ENCODE measurements around the gene HMGA1. TPM values are rescaled to one million over a fixed set of nuclear protein-coding genes. Genes with fewer than 3 reads are reported as not detected.

Gene HMGA1
- total and polyA plus RNA-seq, 9 donors = 27.8 to 99.6 (median 81.6) TPM

GRCh38 chr6:34231566-34232336 lies 4.9 kb upstream of the HMGA1 start:
- 95% methylated on average over 13 of the region's 17 CpGs for WGBS (ENCODE audit: insufficient coverage)
- no peak for DNase-seq
- Histone ChIP-seq H3K4me3 (ENCODE audit: low read length) (no peak overlapping the region), H3K4me1 (ENCODE audit: control insufficient read depth, insufficient read depth, low read length) (peaks cover 8% of the 10 kb centered on the region), H3K9me3 (replicated peaks; ENCODE audit: control insufficient read depth, low read depth, low read length) (no peaks in the 10 kb centered on the region), H3K27ac (ENCODE audit: low read length) (no peak overlapping the region), H3K27me3 (ENCODE audit: control insufficient read depth, insufficient read depth, low read length) (peaks cover 2% of the 10 kb centered on the region), H3K36me3 (ENCODE audit: control insufficient read depth, insufficient read depth, low read length) (no peaks in the 10 kb centered on the region)

- no peaks in the 10 kb centered on the region for H3K36me3 ChIP-seq (ENCODE audit: control insufficient read depth, insufficient read depth, low read length)
- WGBS (ENCODE audit: insufficient coverage) = 71% methylated on average over 4 of the region's 5 CpGs
- peaks cover 12% of the 10 kb centered on the region for H3K4me1 ChIP-seq (ENCODE audit: control insufficient read depth, insufficient read depth, low read length)
- H3K27me3 ChIP-seq (ENCODE audit: control insufficient read depth, insufficient read depth, low read length) = peaks cover 2% of the 10 kb centered on the region
- H3K9me3 ChIP-seq (replicated peaks; ENCODE audit: control insufficient read depth, low read depth, low read length) = no peaks in the 10 kb centered on the region
- no peak overlapping the region for H3K27ac ChIP-seq (ENCODE audit: low read length)
- H3K4me3 ChIP-seq (ENCODE audit: low read length) = no peak overlapping the region
- DNase-seq = no peak
Observed at GRCh38 chr6:34232901-34233300, 3.8 kb upstream of the HMGA1 start.

- no peak overlapping the region for H3K4me3 ChIP-seq (ENCODE audit: low read length)
- 87% methylated on average over 7 of the region's 7 CpGs for WGBS (ENCODE audit: insufficient coverage)
- H3K9me3 ChIP-seq (replicated peaks; ENCODE audit: control insufficient read depth, low read depth, low read length) = no peaks in the 10 kb centered on the region
- H3K4me1 ChIP-seq (ENCODE audit: control insufficient read depth, insufficient read depth, low read length) = peaks cover 18% of the 10 kb centered on the region
- no peak for DNase-seq
- no peak overlapping the region for H3K27ac ChIP-seq (ENCODE audit: low read length)
- peaks cover 2% of the 10 kb centered on the region for H3K27me3 ChIP-seq (ENCODE audit: control insufficient read depth, insufficient read depth, low read length)
- H3K36me3 ChIP-seq (ENCODE audit: control insufficient read depth, insufficient read depth, low read length) = no peaks in the 10 kb centered on the region
Observed at GRCh38 chr6:34233867-34234266, 2.8 kb upstream of the HMGA1 start.

GRCh38 chr6:34234667-34235306 lies 1.9 kb upstream of the HMGA1 start:
- Histone ChIP-seq H3K27ac (ENCODE audit: low read length) (no peak overlapping the region), H3K36me3 (ENCODE audit: control insufficient read depth, insufficient read depth, low read length) (no peaks in the 10 kb centered on the region), H3K4me1 (ENCODE audit: control insufficient read depth, insufficient read depth, low read length) (peaks cover 18% of the 10 kb centered on the region), H3K9me3 (replicated peaks; ENCODE audit: control insufficient read depth, low read depth, low read length) (no peaks in the 10 kb centered on the region), H3K4me3 (ENCODE audit: low read length) (no peak overlapping the region), H3K27me3 (ENCODE audit: control insufficient read depth, insufficient read depth, low read length) (peaks cover 2% of the 10 kb centered on the region)
- WGBS (ENCODE audit: insufficient coverage) = 34% methylated on average over 30 of the region's 53 CpGs
- DNase-seq = no peak

GRCh38 chr6:34235307-34236130 lies 1.2 kb upstream of the HMGA1 start:
- Histone ChIP-seq H3K4me3 (ENCODE audit: low read length) (peak overlapping the region; percentile 65), H3K4me1 (ENCODE audit: control insufficient read depth, insufficient read depth, low read length) (peaks cover 18% of the 10 kb centered on the region), H3K36me3 (ENCODE audit: control insufficient read depth, insufficient read depth, low read length) (no peaks in the 10 kb centered on the region), H3K27me3 (ENCODE audit: control insufficient read depth, insufficient read depth, low read length) (peaks cover 2% of the 10 kb centered on the region), H3K27ac (ENCODE audit: low read length) (peak overlapping the region; percentile 84), H3K9me3 (replicated peaks; ENCODE audit: control insufficient read depth, low read depth, low read length) (no peaks in the 10 kb centered on the region)
- DNase-seq = peak; percentile 53
- WGBS (ENCODE audit: insufficient coverage) = 5% methylated on average over 46 of the region's 75 CpGs

- 5% methylated on average over 7 of the region's 13 CpGs for WGBS (ENCODE audit: insufficient coverage)
- peak; percentile 25 for DNase-seq
Observed at GRCh38 chr6:34236131-34236442, 586 bp upstream of the HMGA1 start.

GRCh38 chr6:34237316-34237721 lies 646 bp downstream of the HMGA1 start:
- under 1% methylated on average over 67 of the region's 78 CpGs for WGBS (ENCODE audit: insufficient coverage)
- peaks cover 18% of the 10 kb centered on the region for H3K4me1 ChIP-seq (ENCODE audit: control insufficient read depth, insufficient read depth, low read length)
- peak overlapping the region; percentile 69 for H3K4me3 ChIP-seq (ENCODE audit: low read length)
- H3K27me3 ChIP-seq (ENCODE audit: control insufficient read depth, insufficient read depth, low read length) = peaks cover 2% of the 10 kb centered on the region
- no peak overlapping the region for H3K27ac ChIP-seq (ENCODE audit: low read length)
- no peaks in the 10 kb centered on the region for H3K9me3 ChIP-seq (replicated peaks; ENCODE audit: control insufficient read depth, low read depth, low read length)
- peaks cover 5% of the 10 kb centered on the region for H3K36me3 ChIP-seq (ENCODE audit: control insufficient read depth, insufficient read depth, low read length)
- DNase-seq = peak; percentile 31

More at GRCh38 chr6:34236131-34236442, 586 bp upstream of the HMGA1 start:
- no peaks in the 10 kb centered on the region for H3K9me3 ChIP-seq (replicated peaks; ENCODE audit: control insufficient read depth, low read depth, low read length)
- H3K4me1 ChIP-seq (ENCODE audit: control insufficient read depth, insufficient read depth, low read length) = peaks cover 18% of the 10 kb centered on the region
- peak overlapping the region; percentile 84 for H3K27ac ChIP-seq (ENCODE audit: low read length)
- no peaks in the 10 kb centered on the region for H3K36me3 ChIP-seq (ENCODE audit: control insufficient read depth, insufficient read depth, low read length)
- peaks cover 2% of the 10 kb centered on the region for H3K27me3 ChIP-seq (ENCODE audit: control insufficient read depth, insufficient read depth, low read length)
- H3K4me3 ChIP-seq (ENCODE audit: low read length) = peak overlapping the region; percentile 65

GRCh38 chr6:34237722-34238584 lies 1.3 kb downstream of the HMGA1 start:
- DNase-seq = peak; percentile 34
- Histone ChIP-seq H3K36me3 (ENCODE audit: control insufficient read depth, insufficient read depth, low read length) (peaks cover 5% of the 10 kb centered on the region), H3K4me3 (ENCODE audit: low read length) (peak overlapping the region; percentile 69), H3K27me3 (ENCODE audit: control insufficient read depth, insufficient read depth, low read length) (peaks cover 2% of the 10 kb centered on the region), H3K4me1 (ENCODE audit: control insufficient read depth, insufficient read depth, low read length) (peaks cover 18% of the 10 kb centered on the region), H3K27ac (ENCODE audit: low read length) (peak overlapping the region; percentile 42), H3K9me3 (replicated peaks; ENCODE audit: control insufficient read depth, low read depth, low read length) (no peaks in the 10 kb centered on the region)
- WGBS (ENCODE audit: insufficient coverage) = 6% methylated on average over 42 of the region's 64 CpGs

GRCh38 chr6:34238585-34239499 lies 2.2 kb downstream of the HMGA1 start:
- no peaks in the 10 kb centered on the region for H3K9me3 ChIP-seq (replicated peaks; ENCODE audit: control insufficient read depth, low read depth, low read length)
- H3K36me3 ChIP-seq (ENCODE audit: control insufficient read depth, insufficient read depth, low read length) = peaks cover 5% of the 10 kb centered on the region
- peaks cover 2% of the 10 kb centered on the region for H3K27me3 ChIP-seq (ENCODE audit: control insufficient read depth, insufficient read depth, low read length)
- peak overlapping the region; percentile 19 for H3K4me3 ChIP-seq (ENCODE audit: low read length)
- WGBS (ENCODE audit: insufficient coverage) = 53% methylated on average over 7 of the region's 14 CpGs
- peaks cover 18% of the 10 kb centered on the region for H3K4me1 ChIP-seq (ENCODE audit: control insufficient read depth, insufficient read depth, low read length)
- DNase-seq = no peak
- H3K27ac ChIP-seq (ENCODE audit: low read length) = no peak overlapping the region

All from muscle of leg (tissue), 11 donors.